H1 (cell line): ENCODE results near the gene NT5C1B. TPM values are rescaled to one million over a fixed set of nuclear protein-coding genes. Genes with fewer than 3 reads are reported as not detected.

Experiments
- BCL11A ChIP-seq, 2 experiments: IDR thresholded peaks; one replicate each; pipeline ENCODE4 v1.6.1; 2011; ENCODE audit warnings: low read depth in 2 of 2, low read length in 2 of 2, mild to moderate bottlenecking in 2 of 2
- CHD1 ChIP-seq: IDR thresholded peaks from 2 replicates; pipeline ENCODE4 v1.6.1; 2012; ENCODE audit warnings: low read depth, low read length, improper control_type of control experiment
- HDAC2 ChIP-seq, 2 experiments: fragments of 300-600 bp in 1 of 2; sonication (generic) in 1 of 2; IDR thresholded peaks; 2 replicates each; pipeline ENCODE4 v1.6.1; 2011 to 2012; ENCODE audit warnings: low read depth in 2 of 2, low read length in 2 of 2, mild to moderate bottlenecking in 2 of 2, moderate library complexity in 2 of 2, borderline replicate concordance in 1 of 2, inconsistent platforms in 1 of 2
- RXRA ChIP-seq: IDR thresholded peaks from 2 replicates; pipeline ENCODE4 v1.6.1; 2011; ENCODE audit warnings: low read depth, mild to moderate bottlenecking, low read length, moderate library complexity; ENCODE audit not compliant: insufficient read depth
- SP2 ChIP-seq: IDR thresholded peaks from 2 replicates; pipeline ENCODE4 v1.6.1; 2012; ENCODE audit warnings: mild to moderate bottlenecking, low read length, inconsistent platforms
- polyA plus RNA-seq, 7 experiments: library from polyadenylated mRNA; depleted of rRNA in 3 of 7; stranded (reverse) in 5 of 7; unstranded in 2 of 7; fragments of >200 nt in 5 of 7; fragments of 200-250 nt in 2 of 7; gene quantifications; 1 replicate in 5 of 7; 2 replicates in 1 of 7; 4 replicates in 1 of 7; pipeline versions ENCODE4 v1.2.1 to v1.2.3, GENCODE V29; 2011 to 2013; ENCODE audit warnings: missing spikeins in 2 of 7, mixed read lengths in 2 of 7
- total RNA-seq: library from RNA; stranded (reverse); fragmentation: NEBNext Ultra II Directional; extraction: Animal tissue kit (Norgen Biotek cat#: 25700); gene quantifications from 2 replicates; pipeline ENCODE4 v1.2.1, GENCODE V29; 2021
- TF ChIP-seq, protein P1 (sequence below): fragments of 300-600 bp; sonication (generic); IDR thresholded peaks from 2 replicates; pipeline ENCODE4 v1.7.1; 2012; ENCODE audit warnings: low read length, moderate library complexity, mild to moderate bottlenecking, inconsistent platforms; ENCODE audit not compliant: insufficient replicate concordance

NT5C1B gene
- total and polyA plus RNA-seq, 2 of the 8 experiments (the other 6 are each of a cell fraction or from before 2014, with no cell fraction given), result not detected

DNA sequence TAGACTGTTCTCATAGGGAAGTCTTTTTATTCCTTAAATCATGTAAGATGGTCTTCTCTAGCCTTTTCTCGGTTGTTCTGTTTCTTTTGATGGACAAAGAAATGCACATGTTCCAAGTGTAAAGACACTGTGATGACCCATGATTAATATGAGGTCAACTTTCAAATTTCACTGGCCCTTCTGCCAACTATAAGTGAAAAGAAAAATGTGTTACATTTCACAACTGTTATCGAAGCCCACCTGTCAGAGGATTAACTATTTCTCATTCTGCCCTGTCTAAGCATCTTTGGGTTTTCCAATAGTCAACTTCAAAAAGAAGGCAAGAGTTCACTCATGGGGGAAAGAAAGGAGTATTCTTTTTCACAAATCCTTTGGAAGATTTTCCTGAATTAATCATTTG lies 32.2 kb downstream of the NT5C1B start (continued):
- TF ChIP-seq BCL11A (IDR thresholded peaks at IDR 0.05; ENCODE audit: low read depth in 2 of 2, low read length in 2 of 2), result no peak
- TF ChIP-seq CHD1, result no peak
- TF ChIP-seq RXRA, result no peak
- TF ChIP-seq, protein P1, sequence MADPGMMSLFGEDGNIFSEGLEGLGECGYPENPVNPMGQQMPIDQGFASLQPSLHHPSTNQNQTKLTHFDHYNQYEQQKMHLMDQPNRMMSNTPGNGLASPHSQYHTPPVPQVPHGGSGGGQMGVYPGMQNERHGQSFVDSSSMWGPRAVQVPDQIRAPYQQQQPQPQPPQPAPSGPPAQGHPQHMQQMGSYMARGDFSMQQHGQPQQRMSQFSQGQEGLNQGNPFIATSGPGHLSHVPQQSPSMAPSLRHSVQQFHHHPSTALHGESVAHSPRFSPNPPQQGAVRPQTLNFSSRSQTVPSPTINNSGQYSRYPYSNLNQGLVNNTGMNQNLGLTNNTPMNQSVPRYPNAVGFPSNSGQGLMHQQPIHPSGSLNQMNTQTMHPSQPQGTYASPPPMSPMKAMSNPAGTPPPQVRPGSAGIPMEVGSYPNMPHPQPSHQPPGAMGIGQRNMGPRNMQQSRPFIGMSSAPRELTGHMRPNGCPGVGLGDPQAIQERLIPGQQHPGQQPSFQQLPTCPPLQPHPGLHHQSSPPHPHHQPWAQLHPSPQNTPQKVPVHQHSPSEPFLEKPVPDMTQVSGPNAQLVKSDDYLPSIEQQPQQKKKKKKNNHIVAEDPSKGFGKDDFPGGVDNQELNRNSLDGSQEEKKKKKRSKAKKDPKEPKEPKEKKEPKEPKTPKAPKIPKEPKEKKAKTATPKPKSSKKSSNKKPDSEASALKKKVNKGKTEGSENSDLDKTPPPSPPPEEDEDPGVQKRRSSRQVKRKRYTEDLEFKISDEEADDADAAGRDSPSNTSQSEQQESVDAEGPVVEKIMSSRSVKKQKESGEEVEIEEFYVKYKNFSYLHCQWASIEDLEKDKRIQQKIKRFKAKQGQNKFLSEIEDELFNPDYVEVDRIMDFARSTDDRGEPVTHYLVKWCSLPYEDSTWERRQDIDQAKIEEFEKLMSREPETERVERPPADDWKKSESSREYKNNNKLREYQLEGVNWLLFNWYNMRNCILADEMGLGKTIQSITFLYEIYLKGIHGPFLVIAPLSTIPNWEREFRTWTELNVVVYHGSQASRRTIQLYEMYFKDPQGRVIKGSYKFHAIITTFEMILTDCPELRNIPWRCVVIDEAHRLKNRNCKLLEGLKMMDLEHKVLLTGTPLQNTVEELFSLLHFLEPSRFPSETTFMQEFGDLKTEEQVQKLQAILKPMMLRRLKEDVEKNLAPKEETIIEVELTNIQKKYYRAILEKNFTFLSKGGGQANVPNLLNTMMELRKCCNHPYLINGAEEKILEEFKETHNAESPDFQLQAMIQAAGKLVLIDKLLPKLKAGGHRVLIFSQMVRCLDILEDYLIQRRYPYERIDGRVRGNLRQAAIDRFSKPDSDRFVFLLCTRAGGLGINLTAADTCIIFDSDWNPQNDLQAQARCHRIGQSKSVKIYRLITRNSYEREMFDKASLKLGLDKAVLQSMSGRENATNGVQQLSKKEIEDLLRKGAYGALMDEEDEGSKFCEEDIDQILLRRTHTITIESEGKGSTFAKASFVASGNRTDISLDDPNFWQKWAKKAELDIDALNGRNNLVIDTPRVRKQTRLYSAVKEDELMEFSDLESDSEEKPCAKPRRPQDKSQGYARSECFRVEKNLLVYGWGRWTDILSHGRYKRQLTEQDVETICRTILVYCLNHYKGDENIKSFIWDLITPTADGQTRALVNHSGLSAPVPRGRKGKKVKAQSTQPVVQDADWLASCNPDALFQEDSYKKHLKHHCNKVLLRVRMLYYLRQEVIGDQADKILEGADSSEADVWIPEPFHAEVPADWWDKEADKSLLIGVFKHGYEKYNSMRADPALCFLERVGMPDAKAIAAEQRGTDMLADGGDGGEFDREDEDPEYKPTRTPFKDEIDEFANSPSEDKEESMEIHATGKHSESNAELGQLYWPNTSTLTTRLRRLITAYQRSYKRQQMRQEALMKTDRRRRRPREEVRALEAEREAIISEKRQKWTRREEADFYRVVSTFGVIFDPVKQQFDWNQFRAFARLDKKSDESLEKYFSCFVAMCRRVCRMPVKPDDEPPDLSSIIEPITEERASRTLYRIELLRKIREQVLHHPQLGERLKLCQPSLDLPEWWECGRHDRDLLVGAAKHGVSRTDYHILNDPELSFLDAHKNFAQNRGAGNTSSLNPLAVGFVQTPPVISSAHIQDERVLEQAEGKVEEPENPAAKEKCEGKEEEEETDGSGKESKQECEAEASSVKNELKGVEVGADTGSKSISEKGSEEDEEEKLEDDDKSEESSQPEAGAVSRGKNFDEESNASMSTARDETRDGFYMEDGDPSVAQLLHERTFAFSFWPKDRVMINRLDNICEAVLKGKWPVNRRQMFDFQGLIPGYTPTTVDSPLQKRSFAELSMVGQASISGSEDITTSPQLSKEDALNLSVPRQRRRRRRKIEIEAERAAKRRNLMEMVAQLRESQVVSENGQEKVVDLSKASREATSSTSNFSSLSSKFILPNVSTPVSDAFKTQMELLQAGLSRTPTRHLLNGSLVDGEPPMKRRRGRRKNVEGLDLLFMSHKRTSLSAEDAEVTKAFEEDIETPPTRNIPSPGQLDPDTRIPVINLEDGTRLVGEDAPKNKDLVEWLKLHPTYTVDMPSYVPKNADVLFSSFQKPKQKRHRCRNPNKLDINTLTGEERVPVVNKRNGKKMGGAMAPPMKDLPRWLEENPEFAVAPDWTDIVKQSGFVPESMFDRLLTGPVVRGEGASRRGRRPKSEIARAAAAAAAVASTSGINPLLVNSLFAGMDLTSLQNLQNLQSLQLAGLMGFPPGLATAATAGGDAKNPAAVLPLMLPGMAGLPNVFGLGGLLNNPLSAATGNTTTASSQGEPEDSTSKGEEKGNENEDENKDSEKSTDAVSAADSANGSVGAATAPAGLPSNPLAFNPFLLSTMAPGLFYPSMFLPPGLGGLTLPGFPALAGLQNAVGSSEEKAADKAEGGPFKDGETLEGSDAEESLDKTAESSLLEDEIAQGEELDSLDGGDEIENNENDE, result no peak
- no peak for TF ChIP-seq HDAC2 (IDR thresholded peaks at IDR 0.05; ENCODE audit: borderline replicate concordance in 1 of 2, low read depth in 2 of 2, low read length in 2 of 2)
- no peak for TF ChIP-seq SP2
- TF ChIP-seq, all 59 proteins: peak for 0
